ENCODE results near the gene TRAPPC5.
A peak's percentile ranks its signal among the peaks of the same experiment; 100 is the strongest.

Gene TRAPPC5

DNA sequence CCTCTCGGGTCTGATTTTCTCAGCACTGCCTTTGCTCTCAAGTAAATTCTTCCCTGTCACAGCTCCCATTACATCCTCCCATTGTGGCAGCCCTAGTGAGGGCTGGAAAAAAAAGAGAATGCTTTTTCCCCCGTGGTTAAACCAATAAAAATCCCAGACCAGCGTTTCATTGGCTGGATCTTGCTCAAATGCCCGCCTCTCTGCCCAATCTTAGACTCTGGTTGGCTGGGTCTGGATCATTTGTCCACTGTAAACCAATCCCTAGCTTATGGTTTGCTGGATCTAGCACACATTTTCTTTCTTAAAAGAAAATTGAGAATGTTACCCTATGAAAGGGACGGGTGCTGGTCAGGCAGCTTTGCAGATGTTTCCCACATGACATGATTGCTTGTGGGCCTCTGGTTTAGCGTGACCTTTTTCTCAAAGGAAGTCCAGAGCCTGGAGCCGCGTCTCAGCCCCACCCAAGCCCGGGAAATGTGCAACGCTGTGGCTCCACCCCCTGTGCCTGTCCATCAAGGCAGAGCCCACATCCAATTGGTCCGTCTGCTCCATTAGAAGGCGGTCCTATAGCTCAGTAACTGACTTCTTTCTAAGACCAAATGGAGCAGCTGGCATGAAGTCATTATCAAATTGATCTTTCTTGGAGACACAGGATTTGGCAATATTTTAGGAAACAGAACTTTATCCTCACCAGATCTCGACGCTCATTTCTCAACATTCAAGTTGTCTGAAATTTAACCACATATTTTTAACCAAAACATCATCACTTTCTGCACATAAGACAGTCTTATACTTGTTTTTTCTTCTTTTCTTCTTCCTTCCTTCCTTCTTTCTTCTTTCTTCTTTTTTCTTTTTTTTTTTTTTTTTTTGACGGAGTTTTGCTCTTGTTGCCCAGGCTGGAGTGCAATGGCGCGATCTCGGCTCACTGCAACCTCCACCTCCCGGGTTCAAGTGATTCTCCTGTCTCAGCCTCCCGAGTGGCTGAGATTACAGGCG is 6.3 kb upstream of the TRAPPC5 start:
- Histone ChIP-seq H3K36me3 (ENCODE audit: control insufficient read depth in 5 of 5, insufficient read depth in 5 of 5, low read length in 5 of 5) (no peaks in the 10 kb centered on the region), H3K4me1 (ENCODE audit: control insufficient read depth in 5 of 5, insufficient read depth in 5 of 5, low read length in 5 of 5) (peaks cover 0 to 13% (median 0%) of the 10 kb centered on the region in 5 donors), H3K9ac (ENCODE audit: low read length in 5 of 5) (no peak overlapping the region), H3K9me3 (ENCODE audit: control insufficient read depth in 5 of 5, low read length in 5 of 5) (peaks cover 0 to 8% (median 5%) of the 10 kb centered on the region in 5 donors), H3K4me3 (ENCODE audit: low read depth in 1 of 5, low read length in 5 of 5) (no peak overlapping the region), H3K27me3 (ENCODE audit: control insufficient read depth in 5 of 5, insufficient read depth in 4 of 5, low read length in 5 of 5) (peaks cover 10 to 43% (median 35%) of the 10 kb centered on the region in 5 donors), H3K27ac (ENCODE audit: low read depth, low read length) (no peak overlapping the region)

DNA sequence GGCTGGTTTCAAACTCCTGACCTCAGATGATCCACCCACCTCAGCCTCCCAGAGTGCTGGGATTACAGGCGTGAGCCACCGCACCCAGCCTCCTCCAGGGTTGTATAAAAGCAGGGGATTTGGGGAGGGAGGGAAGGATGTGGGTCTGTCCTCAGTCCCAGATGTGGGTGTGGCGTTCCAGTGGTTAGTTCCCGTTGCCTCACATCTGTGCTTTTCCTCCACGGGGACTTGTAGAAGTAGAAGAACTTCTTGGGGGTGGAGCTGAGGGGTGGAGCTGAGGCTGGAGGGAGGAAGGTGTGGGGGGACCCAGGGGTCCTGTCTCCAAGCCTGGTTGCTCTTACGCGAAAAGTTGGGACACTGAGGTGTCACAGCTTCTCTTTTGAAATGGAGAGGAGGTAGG is 4.3 kb upstream of the TRAPPC5 start:
- no peak overlapping the region for H3K4me3 ChIP-seq (ENCODE audit: low read depth in 1 of 5, low read length in 5 of 5)
- no peak overlapping the region for H3K27ac ChIP-seq (ENCODE audit: low read depth, low read length)
- H3K4me1 ChIP-seq (ENCODE audit: control insufficient read depth in 5 of 5, insufficient read depth in 5 of 5, low read length in 5 of 5), result peaks cover 0 to 21% (median 9%) of the 10 kb centered on the region in 5 donors
- peaks cover 0 to 9% (median 5%) of the 10 kb centered on the region in 5 donors for H3K9me3 ChIP-seq (ENCODE audit: control insufficient read depth in 5 of 5, low read length in 5 of 5)
- H3K27me3 ChIP-seq (ENCODE audit: control insufficient read depth in 5 of 5, insufficient read depth in 4 of 5, low read length in 5 of 5), result peaks cover 13 to 34% (median 29%) of the 10 kb centered on the region in 5 donors
- H3K9ac ChIP-seq (ENCODE audit: low read length in 5 of 5), result no peak overlapping the region
- no peaks in the 10 kb centered on the region for H3K36me3 ChIP-seq (ENCODE audit: control insufficient read depth in 5 of 5, insufficient read depth in 5 of 5, low read length in 5 of 5)

DNA sequence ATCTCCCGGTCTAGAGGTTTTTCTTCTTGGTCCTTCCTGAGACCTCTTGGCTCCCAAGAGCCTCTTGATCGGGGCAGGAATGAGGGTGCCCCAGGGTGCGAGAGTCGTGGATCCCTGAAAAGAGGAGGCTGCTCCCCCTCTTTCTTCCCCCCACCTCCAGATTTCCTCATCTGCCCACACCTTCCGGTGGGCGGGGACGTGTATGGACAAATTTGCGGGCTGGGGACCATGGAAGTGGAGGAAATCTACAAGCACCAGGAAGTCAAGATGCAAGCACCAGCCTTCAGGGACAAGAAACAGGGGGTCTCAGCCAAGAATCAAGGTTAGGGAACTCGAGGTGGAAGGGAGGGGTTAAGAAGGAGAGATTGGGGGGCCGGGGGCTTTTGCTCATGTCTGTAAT is 3.8 kb upstream of the TRAPPC5 start, which contains the start of gene MCEMP1:
Gene MCEMP1 (plus strand): TSS at position 237 of the 400 bp plus-strand sequence. CDS start 31 bp downstream, at position 268.
- Histone ChIP-seq H3K27ac (ENCODE audit: low read depth, low read length) (no peak within 1 kb of the TSS), H3K9ac (ENCODE audit: low read length in 5 of 5) (no peak within 1 kb of the TSS), H3K27me3 (ENCODE audit: control insufficient read depth in 5 of 5, insufficient read depth in 4 of 5, low read length in 5 of 5) (peaks cover 13 to 32% (median 27%) of the 10 kb centered on the region in 5 donors), H3K4me3 (ENCODE audit: low read depth in 1 of 5, low read length in 5 of 5) (no peak within 1 kb of the TSS), H3K36me3 (ENCODE audit: control insufficient read depth in 5 of 5, insufficient read depth in 5 of 5, low read length in 5 of 5) (no peaks in the 10 kb centered on the region), H3K4me1 (ENCODE audit: control insufficient read depth in 5 of 5, insufficient read depth in 5 of 5, low read length in 5 of 5) (peaks cover 0 to 26% (median 14%) of the 10 kb centered on the region in 5 donors), H3K9me3 (ENCODE audit: control insufficient read depth in 5 of 5, low read length in 5 of 5) (peaks cover 0 to 9% (median 5%) of the 10 kb centered on the region in 5 donors)

DNA sequence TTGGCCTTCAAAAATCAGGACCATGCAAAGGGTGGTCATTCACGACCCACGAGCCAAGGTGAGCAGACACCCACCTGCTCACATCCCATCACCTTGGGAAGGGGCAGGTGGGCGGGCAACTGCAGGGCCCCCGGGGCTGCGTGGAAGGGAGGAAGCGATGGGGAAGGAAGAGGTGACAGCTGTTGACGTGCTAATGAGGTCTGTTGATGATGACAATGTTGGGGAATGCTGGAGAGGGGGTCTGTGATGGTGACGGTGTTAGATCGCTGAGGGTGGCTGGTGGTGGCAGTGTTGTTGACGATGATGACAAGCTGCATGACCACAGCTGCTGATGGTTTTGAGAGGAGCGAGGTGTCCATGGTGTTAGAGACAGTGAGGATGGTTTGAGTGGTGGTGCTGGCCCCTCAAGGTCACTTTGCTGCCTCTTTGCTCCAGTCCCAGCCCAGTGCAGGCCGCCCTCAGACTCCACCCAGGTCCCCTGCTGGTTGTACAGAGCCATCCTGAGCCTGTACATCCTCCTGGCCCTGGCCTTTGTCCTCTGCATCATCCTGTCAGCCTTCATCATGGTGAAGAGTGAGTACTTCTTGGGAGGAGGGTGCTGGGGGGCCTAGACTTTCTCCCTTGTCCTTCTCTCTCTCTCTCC is 2.8 kb upstream of the TRAPPC5 start:
- H3K9ac ChIP-seq (ENCODE audit: low read length in 5 of 5), result no peak overlapping the region
- H3K27ac ChIP-seq (ENCODE audit: low read depth, low read length), result no peak overlapping the region
- peaks cover 0 to 32% (median 17%) of the 10 kb centered on the region in 5 donors for H3K4me1 ChIP-seq (ENCODE audit: control insufficient read depth in 5 of 5, insufficient read depth in 5 of 5, low read length in 5 of 5)
- H3K4me3 ChIP-seq (ENCODE audit: low read depth in 1 of 5, low read length in 5 of 5), result no peak overlapping the region
- H3K27me3 ChIP-seq (ENCODE audit: control insufficient read depth in 5 of 5, insufficient read depth in 4 of 5, low read length in 5 of 5), result peaks cover 9 to 25% (median 21%) of the 10 kb centered on the region in 5 donors
- H3K9me3 ChIP-seq (ENCODE audit: control insufficient read depth in 5 of 5, low read length in 5 of 5), result peaks cover 0 to 9% (median 5%) of the 10 kb centered on the region in 5 donors
- H3K36me3 ChIP-seq (ENCODE audit: control insufficient read depth in 5 of 5, insufficient read depth in 5 of 5, low read length in 5 of 5), result peaks cover 0 to 6% (median 5%) of the 10 kb centered on the region in 5 donors

DNA sequence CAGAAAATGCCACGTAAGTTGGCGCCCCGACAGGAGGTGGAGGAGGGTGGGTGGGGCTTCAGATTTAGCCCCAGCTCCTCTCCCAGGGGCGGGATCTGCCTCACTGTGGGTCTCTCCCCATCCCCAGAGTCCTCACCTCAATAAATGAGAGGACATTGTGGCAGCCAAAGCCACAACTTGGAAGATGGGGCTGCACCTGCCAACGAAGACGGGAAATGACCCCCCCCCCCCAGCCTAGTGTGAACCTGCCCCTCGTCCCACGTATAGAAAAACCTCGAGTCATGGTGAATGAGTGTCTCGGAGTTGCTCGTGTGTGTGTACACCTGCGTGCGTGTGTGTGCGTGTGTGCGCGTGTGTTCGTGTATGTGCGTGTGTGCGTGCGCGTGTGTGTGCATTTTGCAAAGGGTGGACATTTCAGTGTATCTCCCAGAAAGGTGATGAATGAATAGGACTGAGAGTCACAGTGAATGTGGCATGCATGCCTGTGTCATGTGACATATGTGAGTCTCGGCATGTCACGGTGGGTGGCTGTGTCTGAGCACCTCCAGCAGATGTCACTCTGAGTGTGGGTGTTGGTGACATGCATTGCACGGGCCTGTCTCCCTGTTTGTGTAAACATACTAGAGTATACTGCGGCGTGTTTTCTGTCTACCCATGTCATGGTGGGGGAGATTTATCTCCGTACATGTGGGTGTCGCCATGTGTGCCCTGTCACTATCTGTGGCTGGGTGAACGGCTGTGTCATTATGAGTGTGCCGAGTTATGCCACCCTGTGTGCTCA is 1.5 kb upstream of the TRAPPC5 start:
- no peak overlapping the region for H3K27ac ChIP-seq (ENCODE audit: low read depth, low read length)
- H3K4me3 ChIP-seq (ENCODE audit: low read depth in 1 of 5, low read length in 5 of 5), result no peak overlapping the region
- peaks cover 0 to 4% (median 0%) of the 10 kb centered on the region in 5 donors for H3K9me3 ChIP-seq (ENCODE audit: control insufficient read depth in 5 of 5, low read length in 5 of 5)
- H3K27me3 ChIP-seq (ENCODE audit: control insufficient read depth in 5 of 5, insufficient read depth in 4 of 5, low read length in 5 of 5), result peaks cover 9 to 25% (median 21%) of the 10 kb centered on the region in 5 donors
- H3K36me3 ChIP-seq (ENCODE audit: control insufficient read depth in 5 of 5, insufficient read depth in 5 of 5, low read length in 5 of 5), result peaks cover 0 to 18% (median 12%) of the 10 kb centered on the region in 5 donors
- peaks cover 0 to 32% (median 17%) of the 10 kb centered on the region in 5 donors for H3K4me1 ChIP-seq (ENCODE audit: control insufficient read depth in 5 of 5, insufficient read depth in 5 of 5, low read length in 5 of 5)
- no peak overlapping the region for H3K9ac ChIP-seq (ENCODE audit: low read length in 5 of 5)

DNA sequence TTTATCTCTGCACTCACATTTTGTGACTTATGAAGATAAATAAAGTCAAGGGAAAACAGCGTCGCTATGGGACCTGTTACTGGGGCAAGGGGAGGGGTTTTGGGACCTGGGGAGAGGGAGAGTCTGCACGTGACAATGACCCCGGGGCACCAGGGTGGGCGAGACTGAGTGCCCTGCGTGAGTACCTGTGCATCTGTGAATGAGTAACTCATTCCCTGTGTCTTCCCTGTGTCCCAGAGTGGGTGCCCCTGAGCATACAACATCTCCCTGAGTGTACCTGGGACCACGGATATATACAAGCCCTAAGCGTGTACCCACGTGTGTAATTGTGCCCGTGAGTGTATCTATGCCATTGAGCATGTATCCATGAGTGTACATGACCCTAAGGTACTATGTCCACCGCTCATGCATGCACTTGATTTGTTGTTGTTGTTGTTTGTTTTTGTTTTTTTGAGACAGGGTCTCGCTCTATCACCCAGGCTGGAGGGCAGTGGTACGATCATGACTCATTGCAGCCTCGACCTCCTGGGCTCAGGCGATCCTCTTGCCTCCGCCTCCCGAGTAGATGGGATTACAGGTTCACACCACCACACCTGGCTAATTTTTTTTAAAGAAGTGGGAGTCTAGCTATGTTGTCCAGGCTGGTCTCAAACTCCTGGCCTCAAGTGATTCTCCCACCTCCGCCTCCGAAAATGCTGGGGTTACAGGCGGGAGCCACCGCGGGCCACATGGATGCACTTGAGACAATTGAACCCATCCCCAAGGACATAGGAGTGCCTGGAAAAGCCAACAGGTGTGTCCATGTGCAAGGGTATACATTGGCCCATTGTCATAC is 645 bp upstream of the TRAPPC5 start:
- Histone ChIP-seq H3K9me3 (ENCODE audit: control insufficient read depth in 5 of 5, low read length in 5 of 5) (peaks cover 0 to 3% (median 0%) of the 10 kb centered on the region in 5 donors), H3K36me3 (ENCODE audit: control insufficient read depth in 5 of 5, insufficient read depth in 5 of 5, low read length in 5 of 5) (peaks cover 0 to 22% (median 12%) of the 10 kb centered on the region in 5 donors), H3K27ac (ENCODE audit: low read depth, low read length) (no peak overlapping the region), H3K27me3 (ENCODE audit: control insufficient read depth in 5 of 5, insufficient read depth in 4 of 5, low read length in 5 of 5) (peaks cover 9 to 25% (median 21%) of the 10 kb centered on the region in 5 donors), H3K9ac (ENCODE audit: low read length in 5 of 5) (peak overlapping the region in 3 of 5 donors; percentile 59 to 94 (median 91)), H3K4me3 (ENCODE audit: low read depth in 1 of 5, low read length in 5 of 5) (peak overlapping the region; percentile 68 to 95 (median 93)), H3K4me1 (ENCODE audit: control insufficient read depth in 5 of 5, insufficient read depth in 5 of 5, low read length in 5 of 5) (peaks cover 0 to 32% (median 16%) of the 10 kb centered on the region in 5 donors)

DNA sequence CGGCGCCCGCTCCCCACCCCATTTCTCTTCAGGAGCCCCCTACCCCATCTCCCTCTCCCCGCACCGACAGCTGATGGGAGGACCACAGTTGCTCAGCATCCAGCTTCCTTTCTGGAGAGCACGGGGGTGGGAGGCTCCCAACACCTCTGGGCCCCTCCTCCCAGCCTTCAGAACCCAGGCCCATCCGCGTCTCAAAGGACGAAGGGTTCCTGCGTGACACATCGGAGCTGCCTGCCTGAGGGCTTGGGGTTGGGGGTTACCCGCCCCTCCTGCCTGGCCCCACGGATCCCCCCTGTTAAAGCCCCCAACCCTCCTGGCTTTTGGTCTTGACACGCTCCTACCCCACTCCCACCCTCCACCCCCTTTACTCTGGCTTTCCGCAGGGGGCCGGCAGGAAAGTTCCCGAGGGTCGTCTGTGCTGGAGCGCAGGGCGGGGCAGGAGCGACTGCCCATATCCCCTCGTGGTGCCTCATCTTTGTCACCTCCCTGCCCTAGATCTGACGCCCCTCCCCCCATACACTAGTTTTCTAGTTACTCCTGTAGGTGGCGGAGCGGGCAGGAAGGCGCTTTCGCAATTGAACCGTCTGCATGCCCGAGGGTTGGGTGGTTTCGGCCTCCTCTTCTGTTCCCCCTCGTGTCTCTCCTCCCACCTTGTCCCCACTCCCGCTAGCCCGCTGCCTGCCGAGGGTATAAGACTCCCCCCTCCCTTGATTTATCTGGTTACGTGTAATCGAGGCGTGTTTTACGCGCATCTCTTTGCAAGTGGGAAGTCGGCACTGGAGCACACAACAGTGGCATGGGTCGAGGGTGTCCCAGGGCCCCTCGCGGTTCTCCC is 924 bp downstream of the TRAPPC5 start:
- peaks cover 0 to 26% (median 13%) of the 10 kb centered on the region in 5 donors for H3K36me3 ChIP-seq (ENCODE audit: control insufficient read depth in 5 of 5, insufficient read depth in 5 of 5, low read length in 5 of 5)
- H3K27me3 ChIP-seq (ENCODE audit: control insufficient read depth in 5 of 5, insufficient read depth in 4 of 5, low read length in 5 of 5), result peaks cover 9 to 25% (median 21%) of the 10 kb centered on the region in 5 donors
- peaks cover 0 to 31% (median 16%) of the 10 kb centered on the region in 5 donors for H3K4me1 ChIP-seq (ENCODE audit: control insufficient read depth in 5 of 5, insufficient read depth in 5 of 5, low read length in 5 of 5)
- H3K4me3 ChIP-seq (ENCODE audit: low read depth in 1 of 5, low read length in 5 of 5), result peak overlapping the region; percentile 76 to 95 (median 93)
- H3K9me3 ChIP-seq (ENCODE audit: control insufficient read depth in 5 of 5, low read length in 5 of 5), result peaks cover 0 to 3% (median 0%) of the 10 kb centered on the region in 5 donors
- peak overlapping the region in 4 of 5 donors; percentile 91 to 99 (median 96) for H3K9ac ChIP-seq (ENCODE audit: low read length in 5 of 5)
- H3K27ac ChIP-seq (ENCODE audit: low read depth, low read length), result peak overlapping the region; percentile 67

DNA sequence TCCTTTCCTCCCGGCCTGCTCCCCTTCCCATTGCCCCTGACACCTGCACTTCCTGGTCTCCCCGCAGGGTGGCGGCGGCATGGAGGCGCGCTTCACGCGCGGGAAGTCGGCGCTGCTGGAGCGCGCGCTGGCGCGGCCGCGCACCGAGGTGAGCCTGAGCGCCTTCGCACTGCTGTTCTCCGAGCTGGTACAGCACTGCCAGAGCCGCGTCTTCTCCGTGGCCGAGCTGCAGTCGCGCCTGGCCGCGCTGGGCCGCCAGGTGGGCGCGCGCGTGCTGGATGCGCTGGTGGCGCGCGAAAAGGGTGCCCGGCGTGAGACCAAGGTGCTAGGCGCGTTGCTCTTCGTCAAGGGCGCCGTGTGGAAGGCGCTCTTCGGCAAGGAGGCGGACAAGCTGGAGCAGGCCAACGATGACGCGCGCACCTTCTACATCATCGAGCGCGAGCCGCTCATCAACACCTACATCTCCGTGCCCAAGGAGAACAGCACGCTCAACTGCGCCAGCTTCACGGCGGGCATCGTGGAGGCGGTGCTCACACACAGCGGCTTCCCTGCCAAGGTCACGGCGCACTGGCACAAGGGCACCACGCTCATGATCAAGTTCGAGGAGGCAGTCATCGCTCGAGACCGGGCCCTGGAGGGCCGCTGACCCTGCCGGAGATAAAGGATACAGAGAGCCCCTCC is 1.7 kb downstream of the TRAPPC5 start:
- peaks cover 0 to 3% (median 0%) of the 10 kb centered on the region in 5 donors for H3K9me3 ChIP-seq (ENCODE audit: control insufficient read depth in 5 of 5, low read length in 5 of 5)
- H3K27ac ChIP-seq (ENCODE audit: low read depth, low read length), result no peak overlapping the region
- H3K4me3 ChIP-seq (ENCODE audit: low read depth in 1 of 5, low read length in 5 of 5), result peak overlapping the region in 4 of 5 donors; percentile 76 to 95 (median 94)
- H3K9ac ChIP-seq (ENCODE audit: low read length in 5 of 5), result peak overlapping the region in 2 of 5 donors; percentile 98 to 99
- peaks cover 0 to 26% (median 16%) of the 10 kb centered on the region in 5 donors for H3K4me1 ChIP-seq (ENCODE audit: control insufficient read depth in 5 of 5, insufficient read depth in 5 of 5, low read length in 5 of 5)
- peaks cover 9 to 21% (median 16%) of the 10 kb centered on the region in 5 donors for H3K27me3 ChIP-seq (ENCODE audit: control insufficient read depth in 5 of 5, insufficient read depth in 4 of 5, low read length in 5 of 5)
- peaks cover 0 to 26% (median 13%) of the 10 kb centered on the region in 5 donors for H3K36me3 ChIP-seq (ENCODE audit: control insufficient read depth in 5 of 5, insufficient read depth in 5 of 5, low read length in 5 of 5)
